ENCODE results near the gene KCND2. TPM values are rescaled to one million over a fixed set of nuclear protein-coding genes. Genes with fewer than 3 reads are reported as not detected.

KCND2 gene
- total RNA-seq, 4 donors from 2014 or later, result 0.89 to 2.1 (median 1.4) TPM

DNA sequence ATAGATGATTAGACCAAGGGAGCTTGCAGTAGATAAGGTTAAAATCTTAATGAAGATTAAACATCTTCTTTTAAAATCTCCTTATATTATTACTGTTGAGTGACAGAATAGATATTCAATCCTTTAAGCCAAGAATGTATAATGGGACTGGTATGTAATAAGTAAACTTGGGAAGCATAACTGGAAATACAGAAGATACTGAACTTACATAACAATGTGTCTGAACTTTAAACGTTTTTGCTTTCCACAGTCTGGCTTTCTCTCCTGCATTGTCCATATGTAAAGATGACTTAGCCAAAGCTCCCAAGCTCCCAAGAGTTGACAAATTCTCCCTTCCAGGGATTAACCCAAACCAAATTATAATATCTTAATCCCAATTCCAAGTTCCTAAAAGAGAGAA is 129.8 kb downstream of the KCND2 start:
- H3K27me3 ChIP-seq, result no peaks in the 10 kb centered on the region
- H3K36me3 ChIP-seq, result no peaks in the 10 kb centered on the region
- intact Hi-C loops (cut with DNase I), result no loop called here
- TF ChIP-seq, protein P1, sequence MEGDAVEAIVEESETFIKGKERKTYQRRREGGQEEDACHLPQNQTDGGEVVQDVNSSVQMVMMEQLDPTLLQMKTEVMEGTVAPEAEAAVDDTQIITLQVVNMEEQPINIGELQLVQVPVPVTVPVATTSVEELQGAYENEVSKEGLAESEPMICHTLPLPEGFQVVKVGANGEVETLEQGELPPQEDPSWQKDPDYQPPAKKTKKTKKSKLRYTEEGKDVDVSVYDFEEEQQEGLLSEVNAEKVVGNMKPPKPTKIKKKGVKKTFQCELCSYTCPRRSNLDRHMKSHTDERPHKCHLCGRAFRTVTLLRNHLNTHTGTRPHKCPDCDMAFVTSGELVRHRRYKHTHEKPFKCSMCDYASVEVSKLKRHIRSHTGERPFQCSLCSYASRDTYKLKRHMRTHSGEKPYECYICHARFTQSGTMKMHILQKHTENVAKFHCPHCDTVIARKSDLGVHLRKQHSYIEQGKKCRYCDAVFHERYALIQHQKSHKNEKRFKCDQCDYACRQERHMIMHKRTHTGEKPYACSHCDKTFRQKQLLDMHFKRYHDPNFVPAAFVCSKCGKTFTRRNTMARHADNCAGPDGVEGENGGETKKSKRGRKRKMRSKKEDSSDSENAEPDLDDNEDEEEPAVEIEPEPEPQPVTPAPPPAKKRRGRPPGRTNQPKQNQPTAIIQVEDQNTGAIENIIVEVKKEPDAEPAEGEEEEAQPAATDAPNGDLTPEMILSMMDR (IDR thresholded peaks at IDR 0.05), result no peak
- no peak for TF ChIP-seq POLR2A (IDR thresholded peaks at IDR 0.05)
- no peak for DNase-seq
- H3K9me3 ChIP-seq, result no peaks in the 10 kb centered on the region
- no peak overlapping the region for H3K4me3 ChIP-seq (replicated peaks in 1 of 3)
- H3K4me1 ChIP-seq, result no peaks in the 10 kb centered on the region
- 23 to 42% methylated on average over 1 of the region's 1 CpG for WGBS, 2 donors
- no peak overlapping the region for H3K27ac ChIP-seq

DNA sequence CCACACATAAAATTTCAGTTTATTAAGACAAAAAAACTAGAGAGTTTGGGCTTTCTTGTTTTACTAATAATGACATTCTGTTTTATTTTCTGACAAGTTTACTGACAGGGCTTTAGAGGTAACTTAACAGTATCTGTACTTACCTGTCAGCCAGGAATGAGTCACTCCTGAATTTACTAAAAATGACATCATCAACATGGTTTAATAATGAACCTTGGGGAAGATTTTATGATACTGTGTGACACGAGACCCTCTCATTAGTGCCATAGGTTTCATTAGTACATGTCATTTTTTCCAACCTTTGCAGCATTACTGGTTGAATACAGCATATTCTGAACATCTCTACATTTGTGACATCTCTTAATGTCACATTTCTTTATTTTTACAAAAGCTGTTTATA is 131.1 kb downstream of the KCND2 start:
- Histone ChIP-seq H3K27ac (no peak overlapping the region), H3K36me3 (no peaks in the 10 kb centered on the region), H3K9me3 (no peaks in the 10 kb centered on the region), H3K27me3 (no peaks in the 10 kb centered on the region), H3K4me1 (no peaks in the 10 kb centered on the region), H3K4me3 (replicated peaks in 1 of 3) (no peak overlapping the region)
- DNase-seq, result no peak
- intact Hi-C loops (cut with DNase I), result no loop called here
- TF ChIP-seq, protein P1 (IDR thresholded peaks at IDR 0.05), result no peak
- no peak for TF ChIP-seq POLR2A (IDR thresholded peaks at IDR 0.05)
- 75 to 91% methylated on average over 1 of the region's 1 CpG for WGBS, 2 donors

DNA sequence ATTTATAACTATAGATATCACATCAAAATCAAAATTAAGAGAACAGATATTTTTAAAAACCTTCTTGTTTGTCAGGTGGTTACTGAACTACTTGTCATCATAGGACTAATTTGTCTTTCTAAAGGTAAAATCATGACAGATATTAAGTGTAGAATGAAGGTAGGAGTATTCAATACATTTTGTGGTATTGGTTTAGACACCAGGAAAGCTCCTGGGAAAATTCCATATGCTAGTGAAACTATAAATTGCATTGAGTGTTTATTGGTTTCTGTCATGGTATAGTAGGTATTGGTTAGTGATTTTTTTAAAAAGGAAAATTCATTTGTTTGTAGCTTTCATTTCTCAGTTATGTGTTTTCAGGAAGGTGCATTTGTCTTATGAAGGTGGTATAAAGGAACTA is 132.7 kb downstream of the KCND2 start:
- Histone ChIP-seq H3K27me3 (no peaks in the 10 kb centered on the region), H3K27ac (no peak overlapping the region), H3K9me3 (no peaks in the 10 kb centered on the region), H3K36me3 (no peaks in the 10 kb centered on the region), H3K4me1 (no peaks in the 10 kb centered on the region), H3K4me3 (replicated peaks in 1 of 3) (no peak overlapping the region)
- TF ChIP-seq, protein P1 (IDR thresholded peaks at IDR 0.05), result no peak
- no peak for TF ChIP-seq POLR2A (IDR thresholded peaks at IDR 0.05)
- intact Hi-C loops (cut with DNase I), result no loop called here
- no peak for DNase-seq

DNA sequence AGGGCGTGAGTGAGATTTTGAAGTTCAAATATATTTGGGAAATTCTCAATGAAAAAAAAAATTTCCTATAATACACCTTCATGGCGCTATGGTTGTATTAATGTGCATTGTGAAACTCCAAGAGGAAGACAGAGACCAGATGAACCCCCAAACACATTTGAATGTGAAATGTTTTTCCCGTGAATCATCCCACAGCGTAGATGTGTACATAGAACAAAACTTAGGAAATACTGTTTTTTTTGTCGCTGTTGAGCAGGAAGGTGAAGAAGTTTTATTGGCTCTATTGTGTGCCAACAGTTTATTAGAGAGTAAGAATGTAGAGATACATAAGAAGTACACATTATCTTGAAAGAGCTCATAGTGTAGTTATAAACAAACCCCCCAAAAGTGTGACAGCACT is 134.0 kb downstream of the KCND2 start:
- Histone ChIP-seq H3K27ac (no peak overlapping the region), H3K4me1 (no peaks in the 10 kb centered on the region), H3K4me3 (replicated peaks in 1 of 3) (no peak overlapping the region), H3K36me3 (no peaks in the 10 kb centered on the region), H3K27me3 (no peaks in the 10 kb centered on the region), H3K9me3 (no peaks in the 10 kb centered on the region)
- 81 to 85% methylated on average over 5 of the region's 5 CpGs for WGBS, 2 donors
- DNase-seq, result no peak
- no peak for TF ChIP-seq POLR2A (IDR thresholded peaks at IDR 0.05)
- TF ChIP-seq, protein P1 (IDR thresholded peaks at IDR 0.05), result no peak
- intact Hi-C loops (cut with DNase I), result no loop called here

DNA sequence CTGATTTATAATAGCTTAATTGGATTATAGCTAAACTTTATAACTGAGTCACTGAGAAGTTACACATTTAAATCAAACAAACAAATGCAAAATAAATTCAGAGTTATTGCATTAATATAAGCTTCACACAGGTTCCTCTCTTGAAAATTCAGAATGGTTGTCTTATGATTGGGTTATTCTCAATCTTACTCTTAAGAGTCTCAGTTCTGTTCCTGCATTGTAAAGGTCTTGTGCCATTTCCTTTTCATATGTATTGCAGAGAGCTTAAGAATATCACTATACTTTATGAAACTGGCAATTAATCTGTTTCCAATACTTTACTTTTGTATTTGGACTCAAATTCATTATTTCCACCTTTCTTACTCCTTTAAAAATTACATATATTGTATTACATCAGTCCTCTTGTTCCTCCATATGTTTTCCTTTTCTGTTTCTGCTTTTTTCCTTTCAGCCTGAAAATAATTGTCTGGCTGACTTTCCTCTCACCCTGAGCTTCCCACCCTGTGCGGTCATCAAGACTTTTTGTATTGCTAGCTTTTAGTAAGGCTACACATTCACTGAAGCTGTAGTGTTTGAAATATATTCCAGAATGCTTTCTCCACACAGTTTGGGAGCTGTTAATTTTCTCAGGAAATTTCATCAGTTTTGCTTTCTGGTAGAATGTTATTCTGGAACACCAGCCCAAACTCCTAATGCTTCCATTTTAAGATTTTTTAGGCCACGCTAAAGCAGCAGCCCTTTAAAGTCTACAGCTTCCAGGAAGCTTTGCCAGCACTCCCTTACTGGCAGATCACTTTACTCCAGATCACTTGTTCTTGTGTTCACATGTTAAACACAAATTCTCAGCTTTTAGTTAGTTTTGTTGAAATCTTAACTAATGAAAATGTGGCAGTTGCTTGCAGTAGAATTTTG is 139.4 kb downstream of the KCND2 start:
- Histone ChIP-seq H3K27ac (no peak overlapping the region), H3K27me3 (no peaks in the 10 kb centered on the region), H3K4me3 (replicated peaks in 1 of 3) (no peak overlapping the region), H3K4me1 (no peaks in the 10 kb centered on the region), H3K9me3 (no peaks in the 10 kb centered on the region), H3K36me3 (no peaks in the 10 kb centered on the region)
- DNase-seq, result no peak
- intact Hi-C loops (cut with DNase I), result no loop called here
- 66 to 74% methylated on average over 2 of the region's 2 CpGs for WGBS, 2 donors
- TF ChIP-seq, protein P1 (IDR thresholded peaks at IDR 0.05), result no peak

All from thyroid gland (tissue), 4 donors.